OCI-LY7 (cell line): ENCODE data around the gene CCDC190.

Experiments
- EZH2phosphoT487 ChIP-seq: fragments of 200-600 bp; sonication (generic); IDR thresholded peaks from 2 replicates; pipeline ENCODE4 v1.6.1; 2018; ENCODE audit warnings: low read depth, borderline replicate concordance, mild to moderate bottlenecking, mixed run types, antibody characterized with exemption, low read length, moderate library complexity, mixed read lengths
- TF ChIP-seq, protein P1 (sequence below): fragments of 200-600 bp; sonication (generic); conservative IDR thresholded peaks from 2 replicates; pipeline ENCODE4 v1.5.1; 2014; ENCODE audit warnings: mild to moderate bottlenecking, antibody characterized with exemption, low read length, moderate library complexity, mixed read lengths

- TF ChIP-seq, protein P1, sequence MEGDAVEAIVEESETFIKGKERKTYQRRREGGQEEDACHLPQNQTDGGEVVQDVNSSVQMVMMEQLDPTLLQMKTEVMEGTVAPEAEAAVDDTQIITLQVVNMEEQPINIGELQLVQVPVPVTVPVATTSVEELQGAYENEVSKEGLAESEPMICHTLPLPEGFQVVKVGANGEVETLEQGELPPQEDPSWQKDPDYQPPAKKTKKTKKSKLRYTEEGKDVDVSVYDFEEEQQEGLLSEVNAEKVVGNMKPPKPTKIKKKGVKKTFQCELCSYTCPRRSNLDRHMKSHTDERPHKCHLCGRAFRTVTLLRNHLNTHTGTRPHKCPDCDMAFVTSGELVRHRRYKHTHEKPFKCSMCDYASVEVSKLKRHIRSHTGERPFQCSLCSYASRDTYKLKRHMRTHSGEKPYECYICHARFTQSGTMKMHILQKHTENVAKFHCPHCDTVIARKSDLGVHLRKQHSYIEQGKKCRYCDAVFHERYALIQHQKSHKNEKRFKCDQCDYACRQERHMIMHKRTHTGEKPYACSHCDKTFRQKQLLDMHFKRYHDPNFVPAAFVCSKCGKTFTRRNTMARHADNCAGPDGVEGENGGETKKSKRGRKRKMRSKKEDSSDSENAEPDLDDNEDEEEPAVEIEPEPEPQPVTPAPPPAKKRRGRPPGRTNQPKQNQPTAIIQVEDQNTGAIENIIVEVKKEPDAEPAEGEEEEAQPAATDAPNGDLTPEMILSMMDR = no peak
- TF ChIP-seq EZH2phosphoT487 = no peak
These were observed 40.3 kb upstream of the CCDC190 start for GRCh38 chr1:162901243-162901642.
